Epithelial cell of umbilical artery (primary cell): ENCODE data around the gene RNF19B. TPM values are rescaled to one million over a fixed set of nuclear protein-coding genes. Genes with fewer than 3 reads are reported as not detected.

Source experiments
- total RNA-seq: library from RNA; depleted of rRNA; stranded (reverse); fragments of >200 nt; gene quantifications from 2 replicates; pipeline ENCODE4 v1.2.3, GENCODE V29; 2014

The RNF19B gene, protein sequence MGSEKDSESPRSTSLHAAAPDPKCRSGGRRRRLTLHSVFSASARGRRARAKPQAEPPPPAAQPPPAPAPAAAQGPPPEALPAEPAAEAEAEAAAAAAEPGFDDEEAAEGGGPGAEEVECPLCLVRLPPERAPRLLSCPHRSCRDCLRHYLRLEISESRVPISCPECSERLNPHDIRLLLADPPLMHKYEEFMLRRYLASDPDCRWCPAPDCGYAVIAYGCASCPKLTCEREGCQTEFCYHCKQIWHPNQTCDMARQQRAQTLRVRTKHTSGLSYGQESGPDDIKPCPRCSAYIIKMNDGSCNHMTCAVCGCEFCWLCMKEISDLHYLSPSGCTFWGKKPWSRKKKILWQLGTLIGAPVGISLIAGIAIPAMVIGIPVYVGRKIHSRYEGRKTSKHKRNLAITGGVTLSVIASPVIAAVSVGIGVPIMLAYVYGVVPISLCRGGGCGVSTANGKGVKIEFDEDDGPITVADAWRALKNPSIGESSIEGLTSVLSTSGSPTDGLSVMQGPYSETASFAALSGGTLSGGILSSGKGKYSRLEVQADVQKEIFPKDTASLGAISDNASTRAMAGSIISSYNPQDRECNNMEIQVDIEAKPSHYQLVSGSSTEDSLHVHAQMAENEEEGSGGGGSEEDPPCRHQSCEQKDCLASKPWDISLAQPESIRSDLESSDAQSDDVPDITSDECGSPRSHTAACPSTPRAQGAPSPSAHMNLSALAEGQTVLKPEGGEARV
- 23.3 and 24.7 TPM in 2 replicates for total RNA-seq

DNA sequence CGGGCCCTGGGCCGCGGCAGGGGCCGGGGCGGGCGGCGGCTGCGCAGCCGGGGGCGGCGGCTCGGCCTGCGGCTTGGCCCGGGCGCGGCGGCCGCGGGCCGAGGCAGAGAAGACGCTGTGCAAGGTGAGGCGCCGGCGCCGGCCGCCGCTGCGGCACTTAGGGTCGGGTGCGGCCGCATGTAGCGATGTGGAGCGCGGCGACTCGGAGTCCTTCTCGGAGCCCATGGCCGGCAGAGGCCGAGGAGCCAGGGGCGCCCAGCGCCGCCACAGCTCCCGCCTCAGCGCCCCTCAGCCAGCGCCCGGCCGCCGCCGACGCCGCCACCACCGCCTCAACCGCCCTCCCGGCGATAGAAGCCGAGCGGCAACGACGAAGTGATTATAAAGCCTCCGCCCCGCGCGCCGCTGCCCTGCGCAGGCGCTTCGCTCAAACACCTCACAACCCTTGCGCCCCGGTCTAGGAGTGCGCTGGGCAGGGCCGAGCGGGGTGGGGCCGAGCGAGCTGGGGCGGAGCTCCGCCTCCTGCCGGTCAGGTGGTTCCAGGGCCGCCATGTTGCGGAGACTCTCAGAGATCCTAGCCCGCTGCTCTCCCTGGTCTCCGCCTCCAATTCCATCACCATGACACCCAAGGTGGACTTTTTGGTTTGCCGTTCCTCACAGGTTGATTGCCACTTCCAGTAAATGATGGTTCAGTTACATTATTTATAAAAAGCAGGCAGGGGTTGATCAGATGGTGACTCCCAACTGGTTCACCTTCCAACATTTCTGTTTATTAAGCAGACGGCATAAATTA, at the start of gene RNF19B:
Gene RNF19B, minus strand, starts transcription at position 349 of the 790 bp plus-strand sequence. Its CDS starts 124 bp downstream, at position 225.

GRCh38 chr1:32900956-32901822, 63.4 kb downstream of the RNF19B start, which contains the start of gene TMEM54:
TSS of gene TMEM54 (minus strand) at chr1:32901389. CDS start at chr1:32901238, 151 bp downstream.

Other genes with a start within 250 kb of the RNF19B start
- 125 and 161 TPM in 2 replicates for gene YARS1, start 147.5 kb downstream of the RNF19B start, total RNA-seq
- gene S100PBP, start 147.2 kb downstream of the RNF19B start, total RNA-seq, result 17.5 and 34.5 TPM in 2 replicates
- not detected in 2 replicates for gene FNDC5, start 93.9 kb downstream of the RNF19B start, total RNA-seq
- not detected in 2 replicates for gene HPCA, start 78.3 kb downstream of the RNF19B start, total RNA-seq
- gene TMEM54, start 63.4 kb downstream of the RNF19B start, total RNA-seq, result 29.6 and 29.9 TPM in 2 replicates
- 170 and 197 TPM in 2 replicates for gene AK2, start 72.1 kb upstream of the RNF19B start, total RNA-seq
- gene AZIN2, start 116.3 kb upstream of the RNF19B start, total RNA-seq, result 0.46 and 1.9 TPM in 2 replicates
- 1.1 and 1.9 TPM in 2 replicates for gene TRIM62, start 217.2 kb upstream of the RNF19B start, total RNA-seq